Measurements from ENCODE around the gene RFTN2. TPM values are rescaled to one million over a fixed set of nuclear protein-coding genes. Genes with fewer than 3 reads are reported as not detected.

The RFTN2 gene
- total RNA-seq, 2 experiments from 2014 or later: not detected

GRCh38 chr2:197577446-197577845 lies 97.9 kb downstream of the RFTN2 start:
- DNase-seq (ENCODE audit: low spot score): no peak
- no peak overlapping the region for H3K27ac ChIP-seq (ENCODE audit: low read depth, low read length, poor library complexity, severe bottlenecking)
- intact Hi-C loops (cut with micrococcal nuclease; ENCODE audit: unreplicated experiment): no loop called here
- H3K36me3 ChIP-seq (ENCODE audit: insufficient read depth, low read length): peaks cover 6% of the 10 kb centered on the region
- H3K79me2 ChIP-seq (ENCODE audit: insufficient read depth, low read depth, low read length): no peaks in the 10 kb centered on the region
- TF ChIP-seq EZH2phosphoT487 (IDR thresholded peaks at IDR 0.05; ENCODE audit: borderline replicate concordance, low read depth, low read length): no peak
- no peak for TF ChIP-seq CTCF (conservative IDR thresholded peaks at IDR 0.05; ENCODE audit: low read length)
- BruUV-seq (replicated peaks): no TSS peak
- no peaks in the 10 kb centered on the region for H3K4me1 ChIP-seq (ENCODE audit: insufficient read depth, low read length, poor library complexity, severe bottlenecking)
- H3K9me2 ChIP-seq (ENCODE audit: insufficient read depth, low read length): no peaks in the 10 kb centered on the region
- ChIA-PET POLR2A (interaction anchor here (0.9 kb wide), 1 partner anchor 194 kb away, joined by 3 read pairs; no protein-coding TSS in a partner anchor), CTCF (ENCODE audit: unreplicated experiment) (no interaction called here)
- H3K4me2 ChIP-seq (ENCODE audit: low read length): no peak overlapping the region
- H4K20me1 ChIP-seq (ENCODE audit: insufficient read depth, low read length): no peaks in the 10 kb centered on the region
- peaks cover 13% of the 10 kb centered on the region for H3K9me3 ChIP-seq (ENCODE audit: low read length)
- H2AFZ ChIP-seq (ENCODE audit: low read length): no peak overlapping the region
- no peak overlapping the region for H3K4me3 ChIP-seq (ENCODE audit: low read depth, low read length, poor library complexity, severe bottlenecking)

- H4K20me1 ChIP-seq (ENCODE audit: insufficient read depth, low read length): no peaks in the 10 kb centered on the region
- H3K4me3 ChIP-seq (ENCODE audit: low read depth, low read length, poor library complexity, severe bottlenecking): no peak overlapping the region
- H3K27ac ChIP-seq (ENCODE audit: low read depth, low read length, poor library complexity, severe bottlenecking): no peak overlapping the region
- peaks cover 13% of the 10 kb centered on the region for H3K9me3 ChIP-seq (ENCODE audit: low read length)
- peaks cover 9% of the 10 kb centered on the region for H3K36me3 ChIP-seq (ENCODE audit: insufficient read depth, low read length)
- CTCF ChIA-PET (ENCODE audit: unreplicated experiment): no interaction called here
- H3K4me1 ChIP-seq (ENCODE audit: insufficient read depth, low read length, poor library complexity, severe bottlenecking): no peaks in the 10 kb centered on the region
- intact Hi-C loops (cut with micrococcal nuclease; ENCODE audit: unreplicated experiment): no loop called here
- no peak for TF ChIP-seq CTCF (conservative IDR thresholded peaks at IDR 0.05; ENCODE audit: low read length)
- no peak for TF ChIP-seq EZH2phosphoT487 (IDR thresholded peaks at IDR 0.05; ENCODE audit: borderline replicate concordance, low read depth, low read length)
- H2AFZ ChIP-seq (ENCODE audit: low read length): no peak overlapping the region
- POLR2A ChIA-PET: interaction anchor here (0.9 to 1.3 kb wide), 5 partner anchors 15 to 193 kb away, joined by 3 to 5 read pairs (median 3); partner anchors contain the start of gene SF3B1
- no peaks in the 10 kb centered on the region for H3K9me2 ChIP-seq (ENCODE audit: insufficient read depth, low read length)
- H3K79me2 ChIP-seq (ENCODE audit: insufficient read depth, low read depth, low read length): no peaks in the 10 kb centered on the region
- no TSS peak for BruUV-seq (replicated peaks)
- no peak for DNase-seq (ENCODE audit: low spot score)
- no peak overlapping the region for H3K4me2 ChIP-seq (ENCODE audit: low read length)
Measured at GRCh38 chr2:197576631-197577030, 98.8 kb downstream of the RFTN2 start.

- no peak for DNase-seq (ENCODE audit: low spot score)
- no peaks in the 10 kb centered on the region for H3K9me2 ChIP-seq (ENCODE audit: insufficient read depth, low read length)
- POLR2A ChIA-PET: interaction anchor here (0.7 to 1.3 kb wide), 6 partner anchors 15 to 141 kb away, joined by 3 to 5 read pairs (median 3); partner anchors contain the start of genes MARS2 and SF3B1
- no peak overlapping the region for H3K4me3 ChIP-seq (ENCODE audit: low read depth, low read length, poor library complexity, severe bottlenecking)
- peaks cover 13% of the 10 kb centered on the region for H3K9me3 ChIP-seq (ENCODE audit: low read length)
- TF ChIP-seq CTCF (conservative IDR thresholded peaks at IDR 0.05; ENCODE audit: low read length) (no peak), EZH2phosphoT487 (IDR thresholded peaks at IDR 0.05; ENCODE audit: borderline replicate concordance, low read depth, low read length) (no peak)
- no peaks in the 10 kb centered on the region for H4K20me1 ChIP-seq (ENCODE audit: insufficient read depth, low read length)
- H2AFZ ChIP-seq (ENCODE audit: low read length): no peak overlapping the region
- H3K27ac ChIP-seq (ENCODE audit: low read depth, low read length, poor library complexity, severe bottlenecking): no peak overlapping the region
- H3K4me1 ChIP-seq (ENCODE audit: insufficient read depth, low read length, poor library complexity, severe bottlenecking): no peaks in the 10 kb centered on the region
- no peak overlapping the region for H3K4me2 ChIP-seq (ENCODE audit: low read length)
- CTCF ChIA-PET (ENCODE audit: unreplicated experiment): no interaction called here
- no TSS peak for BruUV-seq (replicated peaks)
- intact Hi-C loops (cut with micrococcal nuclease; ENCODE audit: unreplicated experiment): no loop called here
- H3K36me3 ChIP-seq (ENCODE audit: insufficient read depth, low read length): peaks cover 9% of the 10 kb centered on the region
- H3K79me2 ChIP-seq (ENCODE audit: insufficient read depth, low read depth, low read length): no peaks in the 10 kb centered on the region
Measured at GRCh38 chr2:197575987-197576386, 99.4 kb downstream of the RFTN2 start.
